IMR-90 (cell line): ENCODE results near the gene TMEM8B. TPM values are rescaled to one million over a fixed set of nuclear protein-coding genes. Genes with fewer than 3 reads are reported as not detected.

Experiments used
- ATAC-seq: fragments of 200-7000 bp; cut with Tn5 transposase; 2 replicates; pipeline ENCODE4 v1.9.1; 2020; ENCODE audit warnings: low read depth, mild to moderate bottlenecking, moderate library complexity
- BruUV-seq: library from RNA; stranded (reverse); fragments of 400-500 nt; replicated peaks from 2 replicates; lab custom pipeline; 2021; lab: Mats Ljungman, UMichigan
- CTCF ChIA-PET: fragments of 300-600 bp; formaldehyde crosslinking; extraction: SDS; loops from one replicate; lab custom pipeline; 2021; ENCODE audit warnings: antibody characterized with exemption; lab: Yijun Ruan, JAX
- POLR2A ChIA-PET: fragments of 300-600 bp; sonication (Branson Sonifier 250); formaldehyde crosslinking; loops from one replicate; lab custom pipeline; 2022; ENCODE audit warnings: antibody characterized with exemption; ENCODE audit not compliant: unreplicated experiment; lab: Charles Lee
- DNase-seq: peaks from one replicate; pipeline ENCODE4 v3.0.0; 2013
- H2AFZ ChIP-seq: replicated peaks from 2 replicates; pipeline ENCODE3; 2013; ENCODE audit warnings: low read length, mild to moderate bottlenecking; ENCODE audit not compliant: poor library complexity
- H2AK5ac ChIP-seq: 2 replicates; pipeline ENCODE4 v1.6.1; 2013; ENCODE audit warnings: low read depth, low read length, inconsistent platforms
- H2AK9ac ChIP-seq: replicated peaks from 2 replicates; pipeline ENCODE3; 2013; ENCODE audit warnings: mild to moderate bottlenecking, low read depth, low read length, moderate library complexity; ENCODE audit not compliant: poor library complexity
- H2BK120ac ChIP-seq: 2 replicates; pipeline ENCODE4 v1.6.1; 2013; ENCODE audit warnings: low read depth, low read length, inconsistent platforms
- H2BK15ac ChIP-seq: 3 replicates; pipeline ENCODE4 v1.6.1; 2013; ENCODE audit warnings: low read depth, low read length, inconsistent platforms
- H2BK20ac ChIP-seq: 2 replicates; pipeline ENCODE4 v1.6.1; 2013; ENCODE audit warnings: low read depth, mild to moderate bottlenecking, inconsistent platforms, low read length, moderate library complexity
- H2BK5ac ChIP-seq: 2 replicates; pipeline ENCODE4 v1.6.1; 2013; ENCODE audit warnings: mild to moderate bottlenecking, low read depth, low read length, inconsistent platforms; ENCODE audit not compliant: poor library complexity, severe bottlenecking
- H3K14ac ChIP-seq: replicated peaks from 2 replicates; pipeline ENCODE4 v1.6.1; 2013; ENCODE audit warnings: low read depth, low read length, inconsistent platforms
- H3K18ac ChIP-seq: 2 replicates; pipeline ENCODE4 v1.6.1; 2013; ENCODE audit warnings: low read depth, low read length, control low read depth
- H3K23ac ChIP-seq: 2 replicates; pipeline ENCODE4 v1.6.1; 2013; ENCODE audit warnings: low read depth, low read length, inconsistent platforms
- H3K27ac ChIP-seq: 2 replicates; pipeline ENCODE4 v1.5.1; 2013; ENCODE audit warnings: mild to moderate bottlenecking, control low read depth, low read length; ENCODE audit not compliant: insufficient read depth
- H3K27me3 ChIP-seq: 2 replicates; pipeline ENCODE4 v1.6.1; 2013; ENCODE audit warnings: low read length; ENCODE audit not compliant: control insufficient read depth, insufficient read depth
- H3K36me3 ChIP-seq: 2 replicates; pipeline ENCODE4 v1.6.1; 2013; ENCODE audit warnings: low read length, mixed read lengths; ENCODE audit not compliant: control insufficient read depth, insufficient read depth
- H3K4ac ChIP-seq: 2 replicates; pipeline ENCODE4 v1.6.1; 2013; ENCODE audit warnings: low read depth, low read length, inconsistent platforms
- H3K4me1 ChIP-seq: 2 replicates; pipeline ENCODE4 v1.6.1; 2013; ENCODE audit warnings: low read length, mixed read lengths; ENCODE audit not compliant: control insufficient read depth, insufficient read depth
- H3K4me2 ChIP-seq: 2 replicates; pipeline ENCODE4 v1.6.1; 2013; ENCODE audit warnings: low read depth, mild to moderate bottlenecking, control low read depth, low read length, moderate library complexity
- H3K4me3 ChIP-seq: 2 replicates; pipeline ENCODE4 v1.5.1; 2013; ENCODE audit warnings: low read depth, mild to moderate bottlenecking, control low read depth, low read length, moderate library complexity; ENCODE audit not compliant: insufficient read depth
- H3K56ac ChIP-seq: 2 replicates; pipeline ENCODE4 v1.6.1; 2013; ENCODE audit warnings: low read length, inconsistent platforms; ENCODE audit not compliant: insufficient read depth; ENCODE audit errors: extremely low read depth
- H3K79me1 ChIP-seq, 2 experiments: 2 replicates each; pipeline ENCODE4 v1.6.1; 2013; ENCODE audit warnings: low read length in 2 of 2, inconsistent platforms in 1 of 2, low read depth in 1 of 2
- H3K9ac ChIP-seq: 2 replicates; pipeline ENCODE4 v1.6.1; 2013; ENCODE audit warnings: low read depth, low read length, control low read depth
- H3K9me1 ChIP-seq: 2 replicates; pipeline ENCODE4 v1.6.1; 2013; ENCODE audit warnings: low read length, inconsistent platforms; ENCODE audit not compliant: insufficient read depth
- H3K9me3 ChIP-seq: 2 replicates; pipeline ENCODE4 v1.6.1; 2013; ENCODE audit warnings: low read length; ENCODE audit not compliant: control insufficient read depth, insufficient read depth
- H4K20me1 ChIP-seq: 2 replicates; pipeline ENCODE4 v1.6.1; 2013; ENCODE audit warnings: low read length, inconsistent platforms; ENCODE audit not compliant: insufficient read depth
- H4K5ac ChIP-seq: 2 replicates; pipeline ENCODE4 v1.6.1; 2013; ENCODE audit warnings: mild to moderate bottlenecking, low read depth, low read length, control low read depth
- H4K8ac ChIP-seq, 2 experiments: 2 replicates each; pipeline ENCODE4 v1.6.1; 2013; ENCODE audit warnings: low read depth in 2 of 2, low read length in 2 of 2, control low read depth in 1 of 2, inconsistent platforms in 1 of 2
- H4K91ac ChIP-seq: 2 replicates; pipeline ENCODE4 v1.6.1; 2013; ENCODE audit warnings: low read depth, low read length, inconsistent platforms; ENCODE audit not compliant: insufficient read depth
- BHLHE40 ChIP-seq: fragments of 150-350 bp; IDR thresholded peaks from 2 replicates; pipeline ENCODE4 v1.6.1; 2016; ENCODE audit warnings: mild to moderate bottlenecking, low read depth, low read length
- MAFK ChIP-seq: IDR thresholded peaks from 2 replicates; pipeline ENCODE4 v1.6.1; 2012; ENCODE audit warnings: low read depth, low read length, improper control_type of control experiment
- RAD21 ChIP-seq: IDR thresholded peaks from 2 replicates; pipeline ENCODE4 v1.6.1; 2012; ENCODE audit warnings: low read length, improper control_type of control experiment
- RCOR1 ChIP-seq: IDR thresholded peaks from 2 replicates; pipeline ENCODE4 v1.6.1; 2012; ENCODE audit warnings: mild to moderate bottlenecking, low read length, improper control_type of control experiment; ENCODE audit not compliant: insufficient replicate concordance
- WGBS, 2 experiments: methylation state at CpG; one replicate each; pipeline versions ENCODE4 v1.1.5 to v1.1.7; 2013; ENCODE audit warnings: missing lambda C conversion rate in 2 of 2; ENCODE audit not compliant: insufficient read length in 1 of 2; ENCODE audit errors: extremely low coverage in 2 of 2; 5-methylcytosine and 5-hydroxymethylcytosine counted together
- dilution Hi-C: fragments of 300-500 bp; cut with HindIII; formaldehyde crosslinking; loops from one replicate; pipeline ENCODE4 v1.14.3; 2018; ENCODE audit warnings: low sequenced_read_pairs; ENCODE audit not compliant: unreplicated experiment
- in situ Hi-C: fragments of 300-500 bp; cut with MboI; formaldehyde crosslinking; loops from 3 replicates; pipeline ENCODE4 v1.14.3; 2019; ENCODE audit warnings: low sequenced_read_pairs, inconsistent platforms, mixed read lengths
- intact Hi-C: fragments of 100-400 bp; cut with micrococcal nuclease; formaldehyde crosslinking; loops from 2 replicates; pipeline ENCODE4 v1.10.0; 2022
- polyA plus RNA-seq, 3 experiments: library from polyadenylated mRNA; depleted of rRNA; stranded (reverse); fragments of >200 nt; gene quantifications; 2 replicates each; pipeline ENCODE4 v1.2.3, GENCODE V29; 2012; ENCODE audit warnings: low replicate concordance in 1 of 3
- total RNA-seq: library from RNA; depleted of rRNA; stranded (reverse); fragments of >200 nt; gene quantifications from 2 replicates; pipeline ENCODE4 v1.2.3, GENCODE V29; 2012
- TF ChIP-seq, protein P1 (sequence below): conservative IDR thresholded peaks from 2 replicates; pipeline ENCODE4 v1.5.1; 2012; ENCODE audit warnings: mild to moderate bottlenecking, low read depth, low read length, improper control_type of control experiment

Gene TMEM8B
- total and polyA plus RNA-seq, 2 of the 4 experiments (the other 2 are of a cell fraction): 0.72 to 8.3 TPM

DNA sequence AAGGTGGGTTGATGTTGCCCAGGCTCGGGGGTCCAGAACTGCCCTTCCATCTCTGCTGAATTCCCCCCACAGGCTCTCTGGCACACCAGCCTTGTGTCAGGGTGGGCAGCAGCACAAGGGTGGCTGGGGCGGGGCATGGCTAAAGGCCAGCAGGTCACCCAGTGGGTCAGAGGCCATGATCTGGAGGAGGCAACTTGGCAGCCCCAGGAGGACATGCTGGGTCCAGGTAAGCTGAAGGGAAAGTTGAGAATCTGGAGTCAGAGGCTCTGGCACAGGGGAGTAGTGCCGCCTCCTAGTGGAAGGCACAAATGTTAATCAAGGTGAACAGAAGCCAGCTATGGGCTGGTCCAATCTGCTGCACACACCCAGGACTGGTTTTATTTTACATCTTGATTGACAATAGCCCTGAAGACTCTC lies 6.2 kb downstream of the TMEM8B start:
- H2BK20ac ChIP-seq: no peak overlapping the region
- peaks cover 2 to 9% of the 10 kb centered on the region in 2 experiments; a peak in 3 of 4 replicates for H3K79me1 ChIP-seq
- H3K4me3 ChIP-seq: no peak overlapping the region
- 100% methylated on average over 1 of the region's 3 CpGs; no CpG with 5 or more reads in 1 of the 2 experiments for WGBS, 2 experiments
- no peak overlapping the region for H2AK9ac ChIP-seq
- no peak overlapping the region for H3K9ac ChIP-seq
- TF ChIP-seq MAFK (no peak), RCOR1 (no peak), BHLHE40 (no peak), RAD21 (0 out of 2 replicates have a peak, but pooled peaks have one; percentile 8)
- TF ChIP-seq, protein P1, sequence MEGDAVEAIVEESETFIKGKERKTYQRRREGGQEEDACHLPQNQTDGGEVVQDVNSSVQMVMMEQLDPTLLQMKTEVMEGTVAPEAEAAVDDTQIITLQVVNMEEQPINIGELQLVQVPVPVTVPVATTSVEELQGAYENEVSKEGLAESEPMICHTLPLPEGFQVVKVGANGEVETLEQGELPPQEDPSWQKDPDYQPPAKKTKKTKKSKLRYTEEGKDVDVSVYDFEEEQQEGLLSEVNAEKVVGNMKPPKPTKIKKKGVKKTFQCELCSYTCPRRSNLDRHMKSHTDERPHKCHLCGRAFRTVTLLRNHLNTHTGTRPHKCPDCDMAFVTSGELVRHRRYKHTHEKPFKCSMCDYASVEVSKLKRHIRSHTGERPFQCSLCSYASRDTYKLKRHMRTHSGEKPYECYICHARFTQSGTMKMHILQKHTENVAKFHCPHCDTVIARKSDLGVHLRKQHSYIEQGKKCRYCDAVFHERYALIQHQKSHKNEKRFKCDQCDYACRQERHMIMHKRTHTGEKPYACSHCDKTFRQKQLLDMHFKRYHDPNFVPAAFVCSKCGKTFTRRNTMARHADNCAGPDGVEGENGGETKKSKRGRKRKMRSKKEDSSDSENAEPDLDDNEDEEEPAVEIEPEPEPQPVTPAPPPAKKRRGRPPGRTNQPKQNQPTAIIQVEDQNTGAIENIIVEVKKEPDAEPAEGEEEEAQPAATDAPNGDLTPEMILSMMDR: 0 out of 2 replicates have a peak, but pooled peaks have one; percentile 10
- no peaks in the 10 kb centered on the region for H3K27me3 ChIP-seq
- no peak overlapping the region for H3K14ac ChIP-seq
- DNase-seq (no peak), ATAC-seq (no peak)
- H3K4me2 ChIP-seq: no peak overlapping the region
- no peaks in the 10 kb centered on the region for H3K4me1 ChIP-seq
- H2BK120ac ChIP-seq: no peak overlapping the region
- dilution Hi-C loops (no loop called here), intact Hi-C loops (no loop called here), in situ Hi-C loops (no loop called here)
- H3K56ac ChIP-seq: no peak overlapping the region
- ChIA-PET CTCF (interaction anchor here (1.1 to 1.2 kb wide), 2 partner anchors 9 to 16 kb away, joined by 3 to 4 read pairs; no protein-coding TSS in a partner anchor), POLR2A (no interaction called here)
- no peak overlapping the region for H2BK5ac ChIP-seq
- H3K9me1 ChIP-seq: peaks cover 7% of the 10 kb centered on the region; the same call in 1 of the 2 replicates
- no peak overlapping the region for H4K8ac ChIP-seq
- H4K5ac ChIP-seq: no peak overlapping the region
- H3K18ac ChIP-seq: no peak overlapping the region
- no peaks in the 10 kb centered on the region for H3K36me3 ChIP-seq
- H3K9me3 ChIP-seq: no peaks in the 10 kb centered on the region
- no peak overlapping the region for H2AFZ ChIP-seq
- no peak overlapping the region for H2BK15ac ChIP-seq
- no peak overlapping the region for H4K91ac ChIP-seq
- no peak overlapping the region for H3K23ac ChIP-seq
- H3K4ac ChIP-seq: no peak overlapping the region
- H3K27ac ChIP-seq: no peak overlapping the region
- H4K20me1 ChIP-seq: no peaks in the 10 kb centered on the region
- no TSS peak for BruUV-seq
- no peak overlapping the region for H2AK5ac ChIP-seq
